Measurements from ENCODE around the gene COMMD7.

DNA sequence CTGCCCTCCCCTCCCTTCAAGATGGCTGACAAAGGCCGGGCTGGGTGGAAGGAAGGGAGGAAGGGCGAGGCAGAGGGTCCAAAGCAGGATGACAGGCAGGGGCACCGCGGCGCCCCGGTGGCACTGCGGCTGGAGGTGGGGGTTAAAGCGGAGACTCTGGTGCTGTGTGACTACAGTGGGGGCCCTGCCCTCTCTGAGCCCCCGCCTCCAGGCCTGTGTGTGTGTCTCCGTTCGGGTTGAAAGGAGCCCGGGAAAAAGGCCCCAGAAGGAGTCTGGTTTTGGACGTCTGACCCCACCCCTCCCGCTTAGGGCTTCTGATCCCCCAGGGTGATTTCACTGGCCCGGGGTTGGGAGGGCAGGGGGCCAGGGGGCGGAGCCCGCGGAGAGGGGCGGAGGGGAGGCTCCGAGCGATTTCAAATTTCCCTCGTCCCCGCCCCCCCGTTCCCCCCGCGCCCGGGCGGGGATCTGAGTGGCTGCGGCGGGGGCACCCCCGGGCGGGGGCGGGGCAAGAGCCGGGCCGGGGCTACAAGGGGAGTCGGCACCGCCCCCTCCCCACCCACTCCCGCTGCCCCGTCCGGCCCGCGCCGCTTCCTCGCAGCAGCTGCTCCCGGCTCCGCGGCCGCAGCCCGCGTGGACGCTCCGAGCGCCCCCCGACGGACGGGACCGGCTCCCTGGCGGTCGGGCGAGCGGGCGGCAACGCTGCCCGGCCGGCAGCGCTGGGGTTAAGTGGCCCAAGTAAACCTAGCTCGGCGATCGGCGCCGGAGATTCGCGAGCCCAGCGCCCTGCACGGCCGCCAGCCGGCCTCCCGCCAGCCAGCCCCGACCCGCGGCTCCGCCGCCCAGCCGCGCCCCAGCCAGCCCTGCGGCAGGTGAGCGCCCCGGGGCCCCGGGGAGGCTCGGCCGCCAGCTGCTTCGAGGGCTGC, 18.8 kb upstream of the COMMD7 start, which contains the start of gene DNMT3B:
- TF ChIP-seq, protein P1, sequence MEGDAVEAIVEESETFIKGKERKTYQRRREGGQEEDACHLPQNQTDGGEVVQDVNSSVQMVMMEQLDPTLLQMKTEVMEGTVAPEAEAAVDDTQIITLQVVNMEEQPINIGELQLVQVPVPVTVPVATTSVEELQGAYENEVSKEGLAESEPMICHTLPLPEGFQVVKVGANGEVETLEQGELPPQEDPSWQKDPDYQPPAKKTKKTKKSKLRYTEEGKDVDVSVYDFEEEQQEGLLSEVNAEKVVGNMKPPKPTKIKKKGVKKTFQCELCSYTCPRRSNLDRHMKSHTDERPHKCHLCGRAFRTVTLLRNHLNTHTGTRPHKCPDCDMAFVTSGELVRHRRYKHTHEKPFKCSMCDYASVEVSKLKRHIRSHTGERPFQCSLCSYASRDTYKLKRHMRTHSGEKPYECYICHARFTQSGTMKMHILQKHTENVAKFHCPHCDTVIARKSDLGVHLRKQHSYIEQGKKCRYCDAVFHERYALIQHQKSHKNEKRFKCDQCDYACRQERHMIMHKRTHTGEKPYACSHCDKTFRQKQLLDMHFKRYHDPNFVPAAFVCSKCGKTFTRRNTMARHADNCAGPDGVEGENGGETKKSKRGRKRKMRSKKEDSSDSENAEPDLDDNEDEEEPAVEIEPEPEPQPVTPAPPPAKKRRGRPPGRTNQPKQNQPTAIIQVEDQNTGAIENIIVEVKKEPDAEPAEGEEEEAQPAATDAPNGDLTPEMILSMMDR (IDR thresholded peaks at IDR 0.05): peak in 4 of 7 experiments; percentile 9 to 44 (median 25)
- TF ChIP-seq POLR2A (IDR thresholded peaks at IDR 0.05): peak in 1 of 3 donors; percentile 27
